IPS-18a (cell line): Measurements from ENCODE around the gene GALNTL6.

Source experiments
- H3K27ac ChIP-seq: one replicate; pipeline ENCODE4 v1.5.1; 2013; ENCODE audit warnings: low read length
- H3K27me3 ChIP-seq: one replicate; pipeline ENCODE4 v1.6.1; 2013; ENCODE audit warnings: mild to moderate bottlenecking, low read length; ENCODE audit not compliant: control insufficient read depth, insufficient read depth
- H3K36me3 ChIP-seq: one replicate; pipeline ENCODE4 v1.6.1; 2013; ENCODE audit warnings: low read depth, low read length; ENCODE audit not compliant: control insufficient read depth
- H3K4me1 ChIP-seq: one replicate; pipeline ENCODE4 v1.6.1; 2013; ENCODE audit warnings: low read depth, low read length; ENCODE audit not compliant: control insufficient read depth
- H3K4me3 ChIP-seq: one replicate; pipeline ENCODE4 v1.5.1; 2013; ENCODE audit warnings: low read length
- H3K9ac ChIP-seq: one replicate; pipeline ENCODE4 v1.6.1; 2013; ENCODE audit warnings: mild to moderate bottlenecking, low read length, moderate library complexity
- H3K9me3 ChIP-seq: one replicate; pipeline ENCODE4 v1.6.1; 2013; ENCODE audit warnings: low read depth, low read length; ENCODE audit not compliant: control insufficient read depth

The GALNTL6 gene

GRCh38 chr4:172009446-172010230 is 196.4 kb downstream of the GALNTL6 start:
- no peak overlapping the region for H3K27ac ChIP-seq
- H3K27me3 ChIP-seq: no peaks in the 10 kb centered on the region
- H3K9ac ChIP-seq: no peak overlapping the region
- H3K36me3 ChIP-seq: no peaks in the 10 kb centered on the region
- peaks cover 32% of the 10 kb centered on the region for H3K4me1 ChIP-seq
- no peaks in the 10 kb centered on the region for H3K9me3 ChIP-seq
- no peak overlapping the region for H3K4me3 ChIP-seq

GRCh38 chr4:172011196-172011595 is 198.0 kb downstream of the GALNTL6 start:
- no peaks in the 10 kb centered on the region for H3K27me3 ChIP-seq
- no peaks in the 10 kb centered on the region for H3K36me3 ChIP-seq
- no peak overlapping the region for H3K9ac ChIP-seq
- H3K4me3 ChIP-seq: peak overlapping the region; percentile 24
- H3K4me1 ChIP-seq: peaks cover 32% of the 10 kb centered on the region
- H3K27ac ChIP-seq: no peak overlapping the region
- H3K9me3 ChIP-seq: no peaks in the 10 kb centered on the region

- Histone ChIP-seq H3K4me1 (no peaks in the 10 kb centered on the region), H3K4me3 (no peak overlapping the region), H3K27ac (no peak overlapping the region), H3K36me3 (no peaks in the 10 kb centered on the region), H3K27me3 (no peaks in the 10 kb centered on the region), H3K9ac (no peak overlapping the region), H3K9me3 (no peaks in the 10 kb centered on the region)
These were observed 205.2 kb downstream of the GALNTL6 start for GRCh38 chr4:172018358-172018757.

- no peaks in the 10 kb centered on the region for H3K9me3 ChIP-seq
- no peaks in the 10 kb centered on the region for H3K27me3 ChIP-seq
- H3K9ac ChIP-seq: no peak overlapping the region
- no peak overlapping the region for H3K27ac ChIP-seq
- H3K36me3 ChIP-seq: no peaks in the 10 kb centered on the region
- H3K4me1 ChIP-seq: no peaks in the 10 kb centered on the region
- no peak overlapping the region for H3K4me3 ChIP-seq
These were observed 222.4 kb downstream of the GALNTL6 start for GRCh38 chr4:172035562-172035961.

DNA sequence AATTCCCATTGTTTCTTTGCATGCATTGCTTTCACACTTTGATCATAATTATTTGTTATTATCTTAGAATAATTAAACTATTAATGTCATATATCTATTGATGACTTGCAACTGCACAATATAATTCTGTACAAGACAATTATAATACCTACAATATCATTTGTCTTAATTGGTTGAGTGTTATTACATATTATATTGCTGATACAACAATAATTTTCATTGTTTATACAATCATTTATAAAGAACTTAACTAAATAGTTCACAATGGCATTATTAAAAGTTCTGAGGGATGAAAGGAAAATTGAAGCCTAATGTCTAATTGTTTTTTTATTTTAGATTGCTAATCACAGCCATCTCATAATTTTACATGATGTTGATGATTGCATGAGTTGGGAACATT is 227.6 kb downstream of the GALNTL6 start:
- Histone ChIP-seq H3K9ac (no peak overlapping the region), H3K4me3 (no peak overlapping the region), H3K27ac (no peak overlapping the region), H3K4me1 (no peaks in the 10 kb centered on the region), H3K9me3 (no peaks in the 10 kb centered on the region), H3K27me3 (no peaks in the 10 kb centered on the region), H3K36me3 (no peaks in the 10 kb centered on the region)

- Histone ChIP-seq H3K4me3 (no peak overlapping the region), H3K27me3 (no peaks in the 10 kb centered on the region), H3K4me1 (no peaks in the 10 kb centered on the region), H3K9me3 (no peaks in the 10 kb centered on the region), H3K9ac (no peak overlapping the region), H3K36me3 (no peaks in the 10 kb centered on the region), H3K27ac (no peak overlapping the region)
These were observed 229.5 kb downstream of the GALNTL6 start for GRCh38 chr4:172042714-172043114.

DNA sequence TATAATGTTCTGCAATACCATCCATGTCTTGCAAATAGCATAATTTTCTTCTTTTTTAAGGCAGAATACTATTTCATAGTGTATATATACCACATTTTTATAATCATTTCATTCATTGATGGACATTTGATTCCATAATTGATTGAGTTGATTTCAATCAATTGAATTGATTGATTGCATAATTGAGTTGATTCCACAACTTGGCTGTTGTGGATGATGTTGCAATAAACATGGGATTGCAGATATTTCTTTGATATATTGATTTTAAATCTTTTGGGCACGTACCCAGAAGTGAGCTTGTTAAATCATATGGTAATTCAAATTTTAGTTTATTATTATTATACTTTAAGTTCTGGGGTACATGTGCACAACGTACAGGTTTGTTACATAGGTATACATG is 232.8 kb downstream of the GALNTL6 start:
- Histone ChIP-seq H3K36me3 (no peaks in the 10 kb centered on the region), H3K4me1 (no peaks in the 10 kb centered on the region), H3K4me3 (no peak overlapping the region), H3K27me3 (no peaks in the 10 kb centered on the region), H3K9me3 (no peaks in the 10 kb centered on the region), H3K9ac (no peak overlapping the region), H3K27ac (no peak overlapping the region)

GRCh38 chr4:172048666-172049065 is 235.5 kb downstream of the GALNTL6 start:
- Histone ChIP-seq H3K27me3 (no peaks in the 10 kb centered on the region), H3K27ac (no peak overlapping the region), H3K9me3 (no peaks in the 10 kb centered on the region), H3K4me1 (no peaks in the 10 kb centered on the region), H3K36me3 (no peaks in the 10 kb centered on the region), H3K4me3 (no peak overlapping the region), H3K9ac (no peak overlapping the region)

DNA sequence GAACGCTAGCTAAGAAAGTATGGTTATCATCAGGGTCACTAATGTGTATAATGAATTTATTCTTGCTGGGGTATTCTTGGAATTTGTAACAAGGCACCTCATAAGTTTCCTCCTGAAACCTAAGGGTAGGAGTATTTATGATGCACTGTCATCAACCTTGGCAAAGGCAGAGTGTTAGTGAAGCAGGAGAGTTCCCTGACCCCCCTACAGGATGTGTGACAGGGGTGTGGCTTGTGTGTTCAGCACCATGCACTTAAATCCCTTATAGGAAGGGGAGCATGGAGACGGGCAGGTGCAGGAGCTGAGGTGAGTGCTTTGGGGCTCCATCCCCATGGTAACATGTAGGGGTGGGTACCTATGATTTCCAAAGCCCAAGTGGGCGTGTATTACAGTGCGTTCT is 237.7 kb downstream of the GALNTL6 start:
- Histone ChIP-seq H3K36me3 (no peaks in the 10 kb centered on the region), H3K27ac (no peak overlapping the region)

GRCh38 chr4:172055046-172055445 is 241.8 kb downstream of the GALNTL6 start:
- H3K36me3 ChIP-seq: no peaks in the 10 kb centered on the region
- no peak overlapping the region for H3K4me3 ChIP-seq
- no peak overlapping the region for H3K9ac ChIP-seq
- no peaks in the 10 kb centered on the region for H3K9me3 ChIP-seq
- no peaks in the 10 kb centered on the region for H3K27me3 ChIP-seq
- H3K27ac ChIP-seq: no peak overlapping the region
- H3K4me1 ChIP-seq: no peaks in the 10 kb centered on the region

More for the DNA sequence above, 237.7 kb downstream of the GALNTL6 start:
- H3K4me1 ChIP-seq: no peaks in the 10 kb centered on the region
- no peaks in the 10 kb centered on the region for H3K9me3 ChIP-seq
- H3K27me3 ChIP-seq: no peaks in the 10 kb centered on the region
- no peak overlapping the region for H3K9ac ChIP-seq
- no peak overlapping the region for H3K4me3 ChIP-seq

GRCh38 chr4:172055498-172055897 is 242.3 kb downstream of the GALNTL6 start:
- H3K36me3 ChIP-seq: no peaks in the 10 kb centered on the region

DNA sequence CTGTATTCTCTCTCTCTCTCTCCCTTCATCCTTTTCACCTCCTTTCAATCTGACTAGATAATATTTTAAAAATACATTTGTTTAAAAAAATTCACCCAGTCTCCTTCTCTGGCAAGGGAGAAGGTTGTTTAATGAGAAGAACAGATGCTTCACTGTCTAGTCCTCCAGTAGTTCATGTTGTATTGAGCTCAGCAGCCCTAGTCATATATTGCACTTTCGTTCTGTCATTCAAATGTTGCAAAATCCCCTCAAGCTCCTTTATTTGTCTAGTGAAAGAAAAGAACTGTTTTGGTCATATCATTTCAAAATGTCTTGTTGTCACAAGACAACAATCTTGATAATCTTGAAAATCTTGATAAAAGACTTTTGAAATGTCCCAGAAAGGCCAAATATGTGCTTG is 248.0 kb downstream of the GALNTL6 start:
- Histone ChIP-seq H3K27ac (no peak overlapping the region), H3K9ac (no peak overlapping the region), H3K4me1 (peaks cover 10% of the 10 kb centered on the region), H3K27me3 (no peaks in the 10 kb centered on the region), H3K9me3 (no peaks in the 10 kb centered on the region), H3K4me3 (no peak overlapping the region), H3K36me3 (no peaks in the 10 kb centered on the region)

More at GRCh38 chr4:172055498-172055897, 242.3 kb downstream of the GALNTL6 start:
- Histone ChIP-seq H3K9me3 (no peaks in the 10 kb centered on the region), H3K27ac (no peak overlapping the region), H3K4me1 (no peaks in the 10 kb centered on the region), H3K27me3 (no peaks in the 10 kb centered on the region), H3K9ac (no peak overlapping the region), H3K4me3 (no peak overlapping the region)
